ENCODE data around the gene PLCL2. TPM values are rescaled to one million over a fixed set of nuclear protein-coding genes. Genes with fewer than 3 reads are reported as not detected.

Gene PLCL2
- total and polyA plus RNA-seq, 9 donors: 12.6 to 54.2 (median 24.7) TPM

DNA sequence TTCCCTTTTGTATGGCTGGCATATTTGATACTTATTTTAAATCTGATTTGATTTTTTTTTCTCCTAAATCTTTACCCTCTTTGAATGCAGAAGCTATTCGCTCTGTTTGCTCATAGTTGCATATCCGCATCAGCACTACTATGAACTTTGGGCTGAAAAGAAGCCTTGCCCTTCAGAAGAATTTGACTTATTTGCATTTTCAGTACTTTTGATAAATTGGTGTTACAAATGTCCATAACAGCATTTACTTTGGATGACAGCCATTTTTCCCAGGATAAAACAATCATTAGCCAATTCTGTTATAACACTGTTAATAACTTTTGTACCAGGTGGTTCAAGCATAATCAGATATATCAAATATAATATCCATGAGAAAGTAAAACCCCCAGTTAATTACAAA is 129.5 kb downstream of the PLCL2 start:
- H3K27me3 ChIP-seq: no peaks in the 10 kb centered on the region
- intact Hi-C loops (cut with DNase I): no loop called here
- no peak overlapping the region for H3K4me3 ChIP-seq
- WGBS, 3 donors: 94 to 97% (median 97%) methylated on average over 2 of the region's 2 CpGs
- no peaks in the 10 kb centered on the region for H3K36me3 ChIP-seq
- TF ChIP-seq, protein P1, sequence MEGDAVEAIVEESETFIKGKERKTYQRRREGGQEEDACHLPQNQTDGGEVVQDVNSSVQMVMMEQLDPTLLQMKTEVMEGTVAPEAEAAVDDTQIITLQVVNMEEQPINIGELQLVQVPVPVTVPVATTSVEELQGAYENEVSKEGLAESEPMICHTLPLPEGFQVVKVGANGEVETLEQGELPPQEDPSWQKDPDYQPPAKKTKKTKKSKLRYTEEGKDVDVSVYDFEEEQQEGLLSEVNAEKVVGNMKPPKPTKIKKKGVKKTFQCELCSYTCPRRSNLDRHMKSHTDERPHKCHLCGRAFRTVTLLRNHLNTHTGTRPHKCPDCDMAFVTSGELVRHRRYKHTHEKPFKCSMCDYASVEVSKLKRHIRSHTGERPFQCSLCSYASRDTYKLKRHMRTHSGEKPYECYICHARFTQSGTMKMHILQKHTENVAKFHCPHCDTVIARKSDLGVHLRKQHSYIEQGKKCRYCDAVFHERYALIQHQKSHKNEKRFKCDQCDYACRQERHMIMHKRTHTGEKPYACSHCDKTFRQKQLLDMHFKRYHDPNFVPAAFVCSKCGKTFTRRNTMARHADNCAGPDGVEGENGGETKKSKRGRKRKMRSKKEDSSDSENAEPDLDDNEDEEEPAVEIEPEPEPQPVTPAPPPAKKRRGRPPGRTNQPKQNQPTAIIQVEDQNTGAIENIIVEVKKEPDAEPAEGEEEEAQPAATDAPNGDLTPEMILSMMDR (IDR thresholded peaks at IDR 0.05): no peak
- TF ChIP-seq POLR2A (IDR thresholded peaks at IDR 0.05) (no peak), EP300 (IDR thresholded peaks at IDR 0.05) (no peak)
- DNase-seq: no peak
- H3K27ac ChIP-seq: no peak overlapping the region
- H3K9me3 ChIP-seq: no peaks in the 10 kb centered on the region
- H3K4me1 ChIP-seq (ENCODE audit: insufficient read depth): peaks cover 2% of the 10 kb centered on the region

DNA sequence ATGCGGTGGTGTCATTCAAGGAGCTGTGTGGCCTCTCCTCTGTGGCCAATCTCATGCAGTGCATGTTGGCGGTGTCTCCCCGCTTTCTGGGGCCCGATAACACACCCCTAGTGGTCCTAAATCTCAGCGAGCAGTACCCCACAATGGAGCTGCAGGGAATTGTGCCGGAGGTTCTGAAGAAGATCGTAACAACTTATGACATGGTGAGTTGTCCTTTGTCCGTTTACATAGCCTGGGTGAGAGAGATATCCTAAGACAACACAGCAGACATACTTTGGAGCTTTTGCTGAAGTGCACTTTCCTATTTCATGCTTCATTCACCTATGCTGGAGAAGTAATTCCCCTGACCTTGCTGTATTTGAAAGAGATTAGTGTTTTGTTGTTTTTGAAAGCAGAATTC is 130.0 kb downstream of the PLCL2 start:
- no peaks in the 10 kb centered on the region for H3K27me3 ChIP-seq
- peaks cover 2% of the 10 kb centered on the region for H3K4me1 ChIP-seq (ENCODE audit: insufficient read depth)
- no peaks in the 10 kb centered on the region for H3K36me3 ChIP-seq
- WGBS, 3 donors: 96 to 97% (median 96%) methylated on average over 8 of the region's 8 CpGs
- H3K27ac ChIP-seq: no peak overlapping the region
- no peak overlapping the region for H3K4me3 ChIP-seq
- no peak for DNase-seq
- TF ChIP-seq, protein P1 (IDR thresholded peaks at IDR 0.05): no peak
- TF ChIP-seq EP300 (IDR thresholded peaks at IDR 0.05) (no peak), POLR2A (IDR thresholded peaks at IDR 0.05) (no peak)
- intact Hi-C loops (cut with DNase I): no loop called here
- no peaks in the 10 kb centered on the region for H3K9me3 ChIP-seq

DNA sequence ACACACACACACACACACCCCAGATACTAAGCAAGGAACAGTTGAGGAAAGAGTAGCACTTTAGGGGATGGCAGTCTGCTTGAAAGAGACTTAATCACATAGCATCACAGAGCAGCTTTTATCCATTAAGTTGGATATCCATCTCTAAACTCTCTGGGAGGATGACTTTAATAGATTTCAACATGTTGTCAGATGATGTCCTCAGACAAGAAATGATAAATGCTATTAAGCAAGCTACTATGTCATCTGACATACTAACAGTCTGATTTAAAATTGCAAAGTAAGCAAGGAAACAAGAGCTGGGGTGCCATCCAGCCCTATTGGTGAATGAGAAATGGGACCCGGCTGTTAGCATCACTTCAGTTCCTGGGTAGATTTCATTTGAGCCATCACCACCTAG is 136.9 kb downstream of the PLCL2 start:
- intact Hi-C loops (cut with DNase I): loop anchor here in 1 of 4 donors (10.0 kb wide), 1 partner anchor 417 kb away; the partner anchor contains the start of gene DAZL
- TF ChIP-seq EP300 (IDR thresholded peaks at IDR 0.05): no peak
- TF ChIP-seq, protein P1 (IDR thresholded peaks at IDR 0.05): no peak
- no peak for TF ChIP-seq POLR2A (IDR thresholded peaks at IDR 0.05)

DNA sequence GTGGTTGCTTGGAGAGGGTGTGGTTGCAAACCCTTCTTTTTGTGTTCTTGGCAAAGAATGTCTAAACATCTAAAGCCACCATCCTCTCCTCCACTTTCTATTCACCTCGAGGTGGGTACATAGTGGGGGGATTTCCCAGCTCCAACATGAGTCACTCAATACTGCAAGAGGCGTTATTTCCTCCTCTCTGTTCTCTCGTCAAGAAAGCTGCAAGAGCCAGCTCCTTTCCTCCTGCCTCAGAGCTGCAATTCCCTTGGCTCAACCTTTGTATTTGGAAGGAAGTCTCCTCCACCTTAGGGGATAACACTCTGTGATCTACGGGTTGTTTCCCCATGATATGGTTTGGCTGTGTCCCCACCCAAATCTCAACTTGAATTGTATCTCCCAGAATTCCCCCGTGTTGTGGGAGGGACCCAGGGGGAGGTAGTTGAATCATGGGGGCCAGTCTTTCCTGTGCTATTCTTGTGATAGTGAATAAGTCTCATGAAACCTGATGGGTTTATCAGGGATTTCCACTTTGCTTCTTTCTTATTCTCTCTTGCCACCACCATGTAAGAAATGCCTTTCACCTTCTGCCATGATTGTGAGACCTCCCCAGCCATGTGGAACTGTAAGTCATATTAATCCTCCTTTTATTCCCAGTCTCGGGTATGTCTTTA is 138.4 kb downstream of the PLCL2 start:
- Histone ChIP-seq H3K27ac (no peak overlapping the region), H3K36me3 (no peaks in the 10 kb centered on the region), H3K27me3 (no peaks in the 10 kb centered on the region), H3K9me3 (no peaks in the 10 kb centered on the region), H3K4me3 (no peak overlapping the region), H3K4me1 (ENCODE audit: insufficient read depth) (no peaks in the 10 kb centered on the region)
- TF ChIP-seq, protein P1 (IDR thresholded peaks at IDR 0.05): no peak
- TF ChIP-seq POLR2A (IDR thresholded peaks at IDR 0.05): no peak
- no peak for TF ChIP-seq EP300 (IDR thresholded peaks at IDR 0.05)
- WGBS, 3 donors: 78 to 82% (median 81%) methylated on average over 6 of the region's 6 CpGs
- intact Hi-C loops (cut with DNase I): loop anchor here in 1 of 4 donors (10.0 kb wide), 1 partner anchor 418 kb away; the partner anchor contains the start of gene DAZL
- no peak for DNase-seq

More for the DNA sequence above, 136.9 kb downstream of the PLCL2 start:
- Histone ChIP-seq H3K4me3 (no peak overlapping the region), H3K9me3 (no peaks in the 10 kb centered on the region), H3K36me3 (no peaks in the 10 kb centered on the region), H3K4me1 (ENCODE audit: insufficient read depth) (no peaks in the 10 kb centered on the region), H3K27ac (no peak overlapping the region), H3K27me3 (no peaks in the 10 kb centered on the region)
- WGBS, 3 donors: 95 to 100% (median 96%) methylated on average over 1 of the region's 1 CpG
- no peak for DNase-seq

Data from ovary (tissue), 9 donors.